Measurements from ENCODE around the gene MST1R. TPM values are rescaled to one million over a fixed set of nuclear protein-coding genes. Genes with fewer than 3 reads are reported as not detected.
"Not testable (repeated sequence)": the region's sequence is repeated elsewhere in the genome, so short reads cannot be mapped to it uniquely, and the experiment has no call there.

The MST1R gene
- 0.10 TPM for total RNA-seq

DNA sequence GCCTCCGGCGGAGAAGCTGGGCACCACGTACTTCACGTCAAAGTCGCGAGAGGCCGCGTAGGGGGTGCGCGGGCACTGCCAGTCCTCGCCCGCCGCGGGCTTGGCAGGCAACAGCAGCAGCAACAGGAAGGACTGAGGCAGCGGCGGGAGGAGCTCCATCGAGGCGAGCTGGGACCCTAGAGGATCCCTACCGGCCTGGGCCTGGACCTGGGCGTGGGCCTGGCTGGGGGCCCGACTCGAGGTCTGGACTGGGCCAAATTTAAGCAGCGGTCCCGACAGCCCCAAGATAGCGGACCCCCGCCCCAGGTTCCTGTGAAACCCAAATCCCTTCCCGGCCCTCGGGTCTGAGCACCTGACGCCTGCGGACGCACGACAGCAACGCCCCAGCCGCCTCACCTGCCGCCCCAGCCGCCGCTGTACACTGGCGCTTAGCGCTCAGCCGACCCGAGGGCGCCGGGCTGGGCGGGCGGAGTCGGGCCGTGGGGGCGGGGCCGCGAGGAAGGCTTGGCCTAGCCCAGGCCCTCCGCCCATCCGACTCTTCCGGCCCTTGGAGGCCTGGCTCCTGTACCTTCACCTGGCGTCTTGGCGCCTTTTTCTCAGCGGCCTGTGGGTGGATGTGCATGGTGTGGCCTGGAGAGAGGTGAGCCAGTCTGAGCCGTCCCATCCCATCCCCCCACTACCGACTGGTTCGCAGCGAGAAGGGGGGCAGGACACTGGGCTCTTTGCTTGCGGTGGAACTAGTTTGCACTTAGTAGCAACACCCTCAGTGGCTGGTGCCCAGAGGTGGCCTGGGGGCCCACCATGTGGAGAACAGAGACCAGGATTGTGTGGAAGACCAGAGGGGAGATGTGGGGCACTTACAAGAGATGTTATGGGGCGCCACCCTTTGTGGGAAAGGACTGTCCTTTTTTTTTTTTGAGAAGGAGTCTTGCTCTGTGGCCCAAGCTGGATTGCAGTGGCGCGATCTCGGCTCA lies at the start of gene MST1R:
Gene MST1R, minus strand, starts transcription at position 423 of the 974 bp plus-strand sequence. Its CDS starts 264 bp downstream, at position 159.
- Histone ChIP-seq H3K4me3 (ENCODE audit: low read length) (peak within 1 kb of the TSS; percentile 26), H3K4me1 (ENCODE audit: insufficient read depth, low read length) (peaks cover 30% of the 10 kb centered on the region)

DNA sequence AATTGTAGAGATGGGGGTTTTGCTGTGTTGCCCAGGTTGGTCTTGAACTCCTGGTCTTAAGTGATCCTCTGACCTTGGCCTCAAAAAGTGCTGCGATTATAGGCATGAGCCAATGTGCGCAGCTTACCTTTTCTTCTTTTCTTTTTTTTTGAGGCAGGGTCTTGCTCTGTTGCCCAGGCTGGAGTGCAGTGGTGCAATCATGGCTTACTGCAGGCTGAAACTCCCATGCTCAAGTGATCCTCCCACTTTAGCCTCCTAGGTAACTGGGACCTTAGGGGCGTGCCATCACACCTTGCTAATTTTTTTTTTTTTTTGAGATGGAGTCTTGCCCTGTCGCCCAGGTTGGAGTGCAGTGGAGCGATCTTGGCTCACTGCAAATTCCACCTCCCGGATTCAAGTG lies 49.3 kb upstream of the MST1R start:
- no peak overlapping the region for H3K4me3 ChIP-seq (ENCODE audit: low read length)
- H3K4me1 ChIP-seq (ENCODE audit: insufficient read depth, low read length): peaks cover 3% of the 10 kb centered on the region
- no peaks in the 10 kb centered on the region for H3K27me3 ChIP-seq (ENCODE audit: insufficient read depth, low read length)

More for the DNA sequence above, at the start of gene MST1R:
- H3K27me3 ChIP-seq (ENCODE audit: insufficient read depth, low read length): no peaks in the 10 kb centered on the region
- H3K9me3 ChIP-seq (ENCODE audit: low read depth, low read length): no peaks in the 10 kb centered on the region

DNA sequence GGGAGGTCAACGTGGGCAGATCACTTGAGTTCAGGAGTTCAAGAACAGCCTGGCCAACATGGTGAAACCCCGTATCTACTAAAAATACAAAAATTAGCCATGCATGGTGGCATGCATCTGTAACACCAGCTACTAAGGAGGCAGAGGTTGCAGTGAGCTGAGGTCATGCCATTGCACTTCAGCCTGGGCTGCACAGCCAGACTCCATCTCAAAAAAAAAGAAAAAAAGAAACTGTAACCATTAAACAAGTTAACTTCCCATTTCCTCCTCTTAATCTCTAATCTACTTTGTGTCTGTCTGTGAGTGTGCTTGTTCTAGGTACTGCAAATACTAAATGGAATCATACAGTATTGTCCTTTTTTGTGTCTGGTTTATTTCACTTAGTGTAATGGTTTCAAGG lies 39.0 kb upstream of the MST1R start:
- peaks cover 40% of the 10 kb centered on the region for H3K4me1 ChIP-seq (ENCODE audit: insufficient read depth, low read length)
- H3K27me3 ChIP-seq (ENCODE audit: insufficient read depth, low read length): no peaks in the 10 kb centered on the region
- H3K9me3 ChIP-seq (ENCODE audit: low read depth, low read length): no peaks in the 10 kb centered on the region
- H3K4me3 ChIP-seq (ENCODE audit: low read length): no peak overlapping the region

More for the DNA sequence above, 49.3 kb upstream of the MST1R start:
- H3K9me3 ChIP-seq (ENCODE audit: low read depth, low read length): no peaks in the 10 kb centered on the region

DNA sequence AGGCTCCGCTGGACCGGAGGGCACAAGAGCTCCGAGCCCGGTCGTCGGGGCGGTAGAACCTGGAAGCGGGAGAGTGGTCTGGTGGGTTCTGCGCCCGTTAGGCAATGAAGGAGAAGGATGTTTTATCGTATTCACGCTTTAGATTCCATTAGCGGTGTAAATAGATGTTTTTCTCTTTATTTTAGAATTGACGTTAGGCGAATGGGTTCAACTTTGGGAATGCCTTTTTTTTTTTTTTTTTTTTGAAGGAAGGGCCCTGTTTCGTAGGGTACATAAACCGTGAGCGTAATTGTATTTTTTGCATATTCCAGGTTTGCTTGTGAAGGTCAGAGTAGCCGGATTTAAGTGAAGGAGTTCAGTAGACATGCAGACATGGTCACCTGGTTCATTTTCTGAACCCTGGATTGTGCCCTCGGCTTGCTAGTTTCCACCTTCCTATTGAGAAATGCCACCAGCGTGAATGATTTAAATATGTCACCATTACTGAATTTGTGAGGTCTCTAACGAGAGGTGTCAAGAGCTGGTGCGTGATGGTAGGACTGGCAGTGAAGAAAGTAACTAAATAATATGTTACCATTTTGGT lies 37.1 kb upstream of the MST1R start:
- Histone ChIP-seq H3K27me3 (ENCODE audit: insufficient read depth, low read length) (no peaks in the 10 kb centered on the region), H3K4me1 (ENCODE audit: insufficient read depth, low read length) (peaks cover 35% of the 10 kb centered on the region), H3K4me3 (ENCODE audit: low read length) (peak overlapping the region; percentile 64)

DNA sequence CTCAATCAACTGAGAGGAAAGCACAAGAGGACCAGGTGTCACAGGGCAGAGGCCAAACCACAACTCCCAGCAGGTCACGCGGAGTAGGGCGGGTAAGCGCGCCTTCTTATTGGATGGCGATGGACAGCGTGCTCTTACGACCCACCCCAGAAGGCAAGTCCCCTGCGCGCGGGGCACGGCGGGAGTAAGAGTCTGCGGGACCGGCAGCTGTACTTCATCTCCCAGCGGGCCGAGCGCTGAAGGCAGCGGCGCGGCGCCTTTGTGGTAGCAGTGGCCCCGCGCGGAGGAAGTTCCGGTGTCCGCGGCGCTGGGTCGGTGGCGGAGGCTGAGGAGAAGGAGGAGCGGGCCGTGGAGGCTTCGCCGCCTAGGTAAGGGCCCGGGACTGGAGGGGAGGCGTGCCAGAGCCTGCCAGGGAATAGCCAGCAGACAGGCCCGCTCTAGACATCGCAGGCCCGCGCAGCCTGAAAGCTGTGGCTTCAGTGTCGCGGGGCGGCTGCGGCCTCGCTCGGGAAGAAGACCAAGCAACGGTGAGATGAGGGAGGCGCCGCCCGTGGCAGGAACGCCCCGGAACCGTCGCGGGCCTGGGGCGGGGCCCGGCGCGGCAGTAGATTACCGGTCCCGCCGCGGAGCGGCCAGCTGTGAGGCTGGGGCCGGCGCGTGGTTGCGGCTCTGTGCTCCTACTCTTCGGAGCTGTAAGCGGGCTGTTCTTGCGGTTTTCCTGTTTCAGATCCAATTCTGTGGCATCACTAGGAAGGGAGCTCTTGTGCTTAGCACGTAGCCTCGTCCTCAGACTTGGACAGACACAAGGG lies 36.4 kb upstream of the MST1R start, which contains the start of gene RBM6:
Gene RBM6, plus strand, starts transcription at position 293 of the 809 bp plus-strand sequence. CDS start 22,492 bp downstream, outside the sequence.
- Histone ChIP-seq H3K9me3 (ENCODE audit: low read depth, low read length) (no peaks in the 10 kb centered on the region), H3K4me1 (ENCODE audit: insufficient read depth, low read length) (peaks cover 35% of the 10 kb centered on the region), H3K4me3 (ENCODE audit: low read length) (peak within 1 kb of the TSS; percentile 64), H3K27me3 (ENCODE audit: insufficient read depth, low read length) (no peaks in the 10 kb centered on the region)

More for the DNA sequence above, 37.1 kb upstream of the MST1R start:
- no peaks in the 10 kb centered on the region for H3K9me3 ChIP-seq (ENCODE audit: low read depth, low read length)

DNA sequence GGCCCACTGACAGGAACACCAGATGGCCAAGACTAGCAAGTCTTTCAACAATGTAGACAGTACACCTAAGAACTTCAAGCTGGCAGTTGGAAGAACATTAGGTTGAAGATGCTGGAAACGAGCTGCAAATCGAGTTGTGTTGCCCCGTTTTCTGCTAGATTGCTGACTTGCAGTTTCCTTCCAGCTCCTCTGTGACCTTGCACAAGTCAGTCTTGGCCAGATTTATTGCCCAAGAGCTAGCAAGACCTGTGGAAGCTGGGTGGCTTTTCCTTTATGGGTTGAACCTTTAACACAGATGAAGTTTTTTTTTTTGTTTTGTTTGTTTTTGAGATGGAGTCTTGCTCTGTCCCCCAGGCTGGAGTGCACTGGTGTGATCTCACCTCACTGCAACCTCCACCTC lies 33.4 kb upstream of the MST1R start:
- Histone ChIP-seq H3K9me3 (ENCODE audit: low read depth, low read length) (no peaks in the 10 kb centered on the region), H3K4me3 (ENCODE audit: low read length) (no peak overlapping the region), H3K4me1 (ENCODE audit: insufficient read depth, low read length) (peaks cover 27% of the 10 kb centered on the region), H3K27me3 (ENCODE audit: insufficient read depth, low read length) (no peaks in the 10 kb centered on the region)

DNA sequence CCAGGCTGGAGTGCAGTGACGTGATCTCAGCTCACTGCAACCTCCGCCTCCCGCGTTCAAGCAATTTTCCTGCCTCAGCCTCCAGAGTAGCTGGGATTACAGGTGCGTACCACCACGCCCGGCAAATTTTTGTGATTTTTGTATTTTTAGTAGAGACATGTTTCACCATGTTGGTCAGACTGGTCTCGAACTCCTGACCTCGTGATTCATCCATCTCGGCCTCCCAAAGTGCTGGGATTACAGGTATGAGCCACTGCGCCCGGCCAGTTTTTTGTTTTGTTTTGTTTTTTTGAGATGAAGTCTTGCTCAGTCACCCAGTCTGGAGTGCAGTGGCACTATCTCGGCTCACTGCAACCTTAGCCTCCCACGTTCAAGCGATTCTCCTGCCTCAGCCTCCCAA lies 28.6 kb upstream of the MST1R start:
- H3K4me3 ChIP-seq (ENCODE audit: low read length); H3K9me3 ChIP-seq (ENCODE audit: low read depth, low read length); H3K27me3 ChIP-seq (ENCODE audit: insufficient read depth, low read length): not testable (repeated sequence)
- H3K4me1 ChIP-seq (ENCODE audit: insufficient read depth, low read length): peaks cover 28% of the 10 kb centered on the region

DNA sequence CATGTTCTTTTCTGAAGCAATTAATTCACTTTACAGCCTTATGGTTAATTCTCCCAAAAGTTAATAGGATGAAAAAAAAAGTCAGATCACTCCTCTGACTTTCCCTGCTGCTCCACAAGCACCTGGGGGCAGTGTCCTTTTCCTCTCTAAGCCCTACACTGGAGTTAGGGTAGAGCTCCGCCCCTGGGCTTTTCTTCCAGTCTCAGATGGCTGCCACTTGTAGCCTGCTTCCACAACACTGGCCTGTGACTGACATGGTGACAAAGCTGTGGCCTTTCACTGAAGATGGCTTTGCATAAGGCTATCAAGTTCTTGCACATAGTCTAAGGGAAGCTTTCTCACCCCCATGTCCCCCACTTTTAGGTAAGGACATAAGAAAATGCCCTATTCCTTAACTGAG lies 27.2 kb upstream of the MST1R start:
- no peaks in the 10 kb centered on the region for H3K9me3 ChIP-seq (ENCODE audit: low read depth, low read length)
- H3K27me3 ChIP-seq (ENCODE audit: insufficient read depth, low read length): no peaks in the 10 kb centered on the region
- no peak overlapping the region for H3K4me3 ChIP-seq (ENCODE audit: low read length)
- peaks cover 21% of the 10 kb centered on the region for H3K4me1 ChIP-seq (ENCODE audit: insufficient read depth, low read length)

DNA sequence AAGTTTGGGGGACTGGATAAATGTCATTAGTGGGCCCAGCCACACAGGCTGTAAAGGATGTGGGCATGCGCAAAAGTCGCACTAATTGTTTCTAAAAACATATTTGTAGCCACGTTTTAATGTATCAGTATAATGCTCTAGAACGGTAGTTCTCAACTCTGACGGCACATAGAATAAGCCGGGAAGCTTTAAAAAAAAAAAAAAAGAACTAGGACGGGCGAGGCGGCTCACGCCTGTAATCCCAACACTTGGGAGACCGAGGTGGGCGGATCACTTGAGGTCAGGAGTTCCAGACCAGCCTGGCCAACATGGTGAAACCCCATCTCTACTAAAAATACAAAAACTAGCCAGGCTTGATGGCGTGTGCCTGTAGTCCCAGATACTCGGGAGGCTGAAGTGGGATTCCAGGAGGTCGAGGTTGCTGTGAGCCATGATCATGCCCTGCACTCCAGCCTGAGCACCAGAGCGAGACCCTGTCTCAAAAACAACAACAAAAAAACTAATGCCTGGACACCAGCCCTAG lies 26.6 kb upstream of the MST1R start:
- H3K4me1 ChIP-seq (ENCODE audit: insufficient read depth, low read length): peaks cover 21% of the 10 kb centered on the region
- H3K4me3 ChIP-seq (ENCODE audit: low read length): peak overlapping the region; percentile 82

DNA sequence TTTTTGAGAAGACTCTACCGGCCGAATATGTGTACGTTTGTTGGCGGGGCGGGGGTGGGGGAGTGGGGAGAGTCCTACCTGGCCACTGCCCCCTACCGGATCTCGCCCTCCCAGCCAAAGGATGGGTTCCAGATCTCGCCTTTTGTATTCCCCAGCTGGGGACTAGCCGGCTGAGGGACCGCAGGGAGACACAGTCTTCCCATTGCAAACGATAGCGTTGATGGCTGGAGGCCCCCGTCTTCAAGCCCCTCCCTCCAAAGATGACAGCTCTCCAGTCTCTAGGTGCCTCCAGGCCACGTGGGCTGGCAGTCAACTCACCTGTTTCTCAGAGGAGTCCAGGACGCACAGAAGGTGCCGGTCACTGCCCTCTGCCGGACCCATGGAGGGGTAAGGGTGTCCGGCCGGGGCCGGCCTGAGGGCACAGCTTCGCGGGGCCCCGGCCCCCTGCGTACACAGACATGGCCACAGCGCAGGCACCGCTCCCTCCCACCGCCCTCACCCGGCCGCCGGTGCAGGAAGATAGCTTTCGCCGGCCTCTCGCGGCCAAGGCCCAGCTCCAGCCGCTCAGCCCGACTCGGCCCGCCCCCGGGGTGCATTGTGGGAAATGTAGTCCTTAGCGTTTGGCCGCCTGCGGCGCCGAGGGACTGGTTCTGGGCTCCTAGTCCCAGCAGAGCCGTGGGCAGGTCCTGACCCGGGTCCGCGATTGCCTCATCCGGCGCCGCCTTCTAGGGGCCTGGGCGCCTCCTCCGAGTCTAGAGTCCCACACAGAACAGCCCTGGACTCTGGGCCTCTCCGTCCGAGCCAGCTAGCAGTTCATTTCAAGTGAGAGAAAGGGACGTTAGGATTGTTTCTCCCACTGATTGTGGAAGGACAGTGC lies 25.9 kb upstream of the MST1R start, which contains the start of gene MON1A:
Gene MON1A, minus strand, starts transcription at position 521 of the 877 bp plus-strand sequence. CDS start 16,465 bp downstream, outside the sequence.
- Histone ChIP-seq H3K4me3 (ENCODE audit: low read length) (peak within 1 kb of the TSS; percentile 82), H3K4me1 (ENCODE audit: insufficient read depth, low read length) (peaks cover 21% of the 10 kb centered on the region), H3K27me3 (ENCODE audit: insufficient read depth, low read length) (no peaks in the 10 kb centered on the region), H3K9me3 (ENCODE audit: low read depth, low read length) (no peaks in the 10 kb centered on the region)

More for the DNA sequence above, 26.6 kb upstream of the MST1R start:
- no peaks in the 10 kb centered on the region for H3K27me3 ChIP-seq (ENCODE audit: insufficient read depth, low read length)
- no peaks in the 10 kb centered on the region for H3K9me3 ChIP-seq (ENCODE audit: low read depth, low read length)

DNA sequence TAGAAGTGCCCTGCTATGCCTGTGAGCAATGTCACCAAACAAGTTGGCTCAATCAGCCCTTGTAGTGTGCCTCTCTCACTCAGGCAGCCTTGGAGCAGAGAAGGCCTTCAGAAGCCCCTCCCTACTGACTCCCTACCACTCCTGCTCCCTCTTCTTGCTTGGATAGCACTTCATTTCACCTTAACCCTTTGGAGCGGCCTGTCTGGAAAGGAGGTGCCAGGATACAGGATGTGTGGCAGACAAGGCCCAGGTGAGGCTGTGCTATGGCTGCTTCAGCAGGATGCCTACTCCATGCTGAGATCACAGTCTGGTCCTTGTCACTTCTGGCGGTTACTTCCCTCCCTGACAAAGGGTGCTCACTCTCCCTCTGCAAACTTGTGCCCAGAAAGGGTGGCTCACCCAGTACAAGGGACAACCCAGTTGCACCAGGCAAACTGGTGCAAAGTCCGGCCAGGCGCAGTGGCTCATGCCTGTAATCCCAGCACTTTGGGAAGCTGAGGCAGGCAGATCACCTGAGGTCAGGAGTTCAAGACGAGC lies 24.9 kb upstream of the MST1R start:
- H3K4me3 ChIP-seq (ENCODE audit: low read length): no peak overlapping the region
- peaks cover 21% of the 10 kb centered on the region for H3K4me1 ChIP-seq (ENCODE audit: insufficient read depth, low read length)
- H3K27me3 ChIP-seq (ENCODE audit: insufficient read depth, low read length): no peaks in the 10 kb centered on the region
- no peaks in the 10 kb centered on the region for H3K9me3 ChIP-seq (ENCODE audit: low read depth, low read length)

DNA sequence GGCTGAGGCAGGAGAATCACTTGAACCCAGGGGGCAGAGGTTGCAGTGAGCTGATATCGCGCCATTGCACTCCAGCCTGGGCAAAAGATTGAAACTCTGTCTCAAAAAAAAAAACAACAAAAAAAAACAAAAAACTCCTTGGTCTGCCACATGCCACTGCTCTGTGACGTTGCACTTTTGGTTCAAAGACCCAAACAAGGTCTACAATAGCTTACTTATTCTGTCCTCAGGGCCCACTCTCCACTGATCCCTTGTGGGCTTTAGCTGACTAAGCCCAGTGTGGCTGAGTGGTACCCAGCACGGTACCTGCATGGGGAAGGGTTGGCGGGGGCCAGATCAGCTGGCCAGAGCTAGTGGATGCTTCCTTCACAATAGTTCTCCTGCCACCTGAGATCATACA lies 24.1 kb upstream of the MST1R start:
- Histone ChIP-seq H3K27me3 (ENCODE audit: insufficient read depth, low read length) (no peaks in the 10 kb centered on the region), H3K4me1 (ENCODE audit: insufficient read depth, low read length) (peaks cover 21% of the 10 kb centered on the region), H3K4me3 (ENCODE audit: low read length) (no peak overlapping the region), H3K9me3 (ENCODE audit: low read depth, low read length) (no peaks in the 10 kb centered on the region)

DNA sequence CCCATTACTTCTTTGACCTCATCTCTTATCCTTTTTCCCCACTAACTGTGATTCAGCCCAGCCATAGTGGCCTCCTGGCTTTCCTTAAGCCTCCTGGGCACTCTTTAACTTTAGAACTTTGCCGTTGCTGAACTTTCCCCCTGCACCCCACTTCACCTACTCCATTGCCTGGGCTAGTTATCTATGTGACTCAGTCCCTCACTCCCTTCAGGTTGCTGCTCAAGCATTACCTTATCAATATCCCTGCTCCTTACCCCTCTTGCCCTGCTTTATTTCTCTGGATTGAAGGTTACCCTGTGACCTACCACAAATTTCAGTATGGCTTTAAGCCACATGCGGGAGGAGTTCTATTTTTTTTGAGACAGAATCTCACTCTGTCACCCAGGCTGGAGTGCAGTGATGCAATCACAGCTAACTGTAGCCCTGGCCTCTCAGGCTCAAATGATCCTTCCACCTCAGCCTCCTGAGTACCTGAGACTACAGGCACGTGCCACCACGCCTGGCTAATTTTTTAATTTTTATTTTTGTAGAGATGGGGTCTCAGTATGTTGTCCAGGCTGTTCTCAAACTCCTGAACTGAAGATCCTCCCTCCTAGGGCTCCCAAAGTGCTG lies 22.6 kb upstream of the MST1R start:
- H3K27me3 ChIP-seq (ENCODE audit: insufficient read depth, low read length): no peaks in the 10 kb centered on the region

More for the DNA sequence above, 22.6 kb upstream of the MST1R start:
- peaks cover 21% of the 10 kb centered on the region for H3K4me1 ChIP-seq (ENCODE audit: insufficient read depth, low read length)
- H3K9me3 ChIP-seq (ENCODE audit: low read depth, low read length): no peaks in the 10 kb centered on the region
- H3K4me3 ChIP-seq (ENCODE audit: low read length): no peak overlapping the region

All from mononuclear cell (primary cell).